Trophoblast cell (in vitro differentiated cells and primary cell): Measurements from ENCODE around the gene FARP2.

Experiments
- DNase-seq, 2 donors: peaks; one replicate each; pipeline ENCODE4 v3.0.0-alpha.2; 2016
- H2AFZ ChIP-seq: 2 replicates; pipeline ENCODE4 v1.6.1; 2013; ENCODE audit warnings: low read length, moderate library complexity, mild to moderate bottlenecking; ENCODE audit not compliant: insufficient read depth, poor library complexity
- H2AK5ac ChIP-seq: 2 replicates; pipeline ENCODE4 v1.6.1; 2013; ENCODE audit warnings: mild to moderate bottlenecking, low read length
- H2BK120ac ChIP-seq: 2 replicates; pipeline ENCODE4 v1.6.1; 2013; ENCODE audit warnings: low read length, mild to moderate bottlenecking, moderate library complexity; ENCODE audit not compliant: insufficient read depth, poor library complexity
- H2BK12ac ChIP-seq: 2 replicates; pipeline ENCODE4 v1.6.1; 2013; ENCODE audit warnings: mild to moderate bottlenecking, low read length, moderate library complexity
- H2BK5ac ChIP-seq: 2 replicates; pipeline ENCODE4 v1.6.1; 2013; ENCODE audit warnings: low read length, low read depth, moderate library complexity, mild to moderate bottlenecking; ENCODE audit not compliant: poor library complexity
- H3K14ac ChIP-seq: 2 replicates; pipeline ENCODE4 v1.6.1; 2013; ENCODE audit warnings: mild to moderate bottlenecking, low read length
- H3K18ac ChIP-seq: 2 replicates; pipeline ENCODE4 v1.6.1; 2013; ENCODE audit warnings: mild to moderate bottlenecking, low read length
- H3K23ac ChIP-seq: 2 replicates; pipeline ENCODE4 v1.6.1; 2013; ENCODE audit warnings: low read length
- H3K27ac ChIP-seq: 2 replicates; pipeline ENCODE4 v1.5.1; 2013; ENCODE audit warnings: low read depth, mild to moderate bottlenecking, inconsistent platforms, low read length, moderate library complexity
- H3K27me3 ChIP-seq: 2 replicates; pipeline ENCODE4 v1.6.1; 2013; ENCODE audit warnings: inconsistent platforms, mild to moderate bottlenecking, low read length, moderate library complexity; ENCODE audit not compliant: insufficient read depth
- H3K36me3 ChIP-seq, 2 experiments: 1 replicate in 1 of 2; 2 replicates in 1 of 2; pipeline ENCODE4 v1.6.1; 2013; ENCODE audit warnings: low read length in 2 of 2, mild to moderate bottlenecking in 2 of 2, moderate library complexity in 1 of 2; ENCODE audit not compliant: insufficient read depth in 2 of 2, control insufficient read depth in 1 of 2
- H3K4ac ChIP-seq: 2 replicates; pipeline ENCODE4 v1.6.1; 2013; ENCODE audit warnings: low read depth, mild to moderate bottlenecking, low read length, moderate library complexity
- H3K4me1 ChIP-seq, 2 experiments: 1 replicate in 1 of 2; 2 replicates in 1 of 2; pipeline ENCODE4 v1.6.1; 2013; ENCODE audit warnings: low read length in 2 of 2, mild to moderate bottlenecking in 2 of 2, moderate library complexity in 1 of 2; ENCODE audit not compliant: insufficient read depth in 2 of 2, control insufficient read depth in 1 of 2
- H3K4me2 ChIP-seq: 2 replicates; pipeline ENCODE4 v1.6.1; 2013; ENCODE audit warnings: inconsistent platforms, mild to moderate bottlenecking, low read length, moderate library complexity
- H3K4me3 ChIP-seq: 2 replicates; pipeline ENCODE4 v1.5.1; 2013; ENCODE audit warnings: mild to moderate bottlenecking, low read depth, low read length, inconsistent platforms
- H3K79me1 ChIP-seq: one replicate; pipeline ENCODE4 v1.6.1; 2013; ENCODE audit warnings: low read length
- H3K79me2 ChIP-seq: 2 replicates; pipeline ENCODE4 v1.6.1; 2013; ENCODE audit warnings: low read length, mild to moderate bottlenecking; ENCODE audit not compliant: control insufficient read depth, insufficient read depth, poor library complexity
- H3K9ac ChIP-seq: 2 replicates; pipeline ENCODE4 v1.6.1; 2013; ENCODE audit warnings: mild to moderate bottlenecking, low read length
- H3K9me3 ChIP-seq: 2 replicates; pipeline ENCODE4 v1.6.1; 2013; ENCODE audit warnings: low read depth, mild to moderate bottlenecking, control low read depth, inconsistent platforms, low read length; ENCODE audit not compliant: insufficient read depth
- H4K12ac ChIP-seq: 2 replicates; pipeline ENCODE4 v1.6.1; 2013; ENCODE audit warnings: low read depth, mild to moderate bottlenecking, low read length, moderate library complexity
- H4K8ac ChIP-seq: 2 replicates; pipeline ENCODE4 v1.6.1; 2013; ENCODE audit warnings: low read depth, mild to moderate bottlenecking, low read length, moderate library complexity
- H4K91ac ChIP-seq: one replicate; pipeline ENCODE4 v1.6.1; 2013; ENCODE audit warnings: low read depth, mild to moderate bottlenecking, low read length, moderate library complexity
- WGBS: extraction: QIAGEN DNeasy Blood & Tissue Kit; methylation state at CpG from one replicate; pipeline ENCODE4 v1.1.7; 2013; ENCODE audit warnings: missing lambda C conversion rate; ENCODE audit not compliant: insufficient read length, insufficient coverage; ENCODE audit errors: extremely low coverage; 5-methylcytosine and 5-hydroxymethylcytosine counted together

Gene FARP2

DNA sequence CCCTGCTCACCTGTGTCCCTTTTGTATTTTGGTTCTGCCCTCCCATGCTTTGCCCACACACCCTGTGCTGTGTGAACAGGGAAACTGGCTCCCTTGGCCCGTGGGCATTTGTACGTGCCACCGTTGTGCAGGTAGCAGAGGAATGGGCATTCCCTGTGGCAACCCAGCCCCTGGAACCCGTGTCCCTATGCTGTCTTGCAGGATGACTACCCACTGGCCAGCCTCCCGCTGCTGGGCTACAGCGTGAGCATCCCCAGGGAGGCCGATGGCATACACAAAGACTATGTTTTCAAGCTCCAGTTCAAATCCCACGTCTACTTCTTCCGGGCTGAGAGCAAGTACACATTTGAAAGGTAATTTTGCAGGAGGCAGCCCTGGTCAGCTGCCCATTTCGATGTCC, 137.0 kb downstream of the FARP2 start:
- H2BK5ac ChIP-seq: no peak overlapping the region
- no peak overlapping the region for H2AK5ac ChIP-seq
- H2BK120ac ChIP-seq: no peak overlapping the region
- no peak overlapping the region for H3K18ac ChIP-seq
- H2BK12ac ChIP-seq: no peak overlapping the region
- no peak overlapping the region for H3K4me3 ChIP-seq
- no peak overlapping the region for H4K12ac ChIP-seq
- H3K36me3 ChIP-seq: peaks cover 54 to 59% of the 10 kb centered on the region in 2 experiments
- H3K4me1 ChIP-seq: no peaks in the 10 kb centered on the region
- no peak overlapping the region for H3K14ac ChIP-seq
- H3K27ac ChIP-seq: no peak overlapping the region
- no peak overlapping the region for H3K9ac ChIP-seq
- H3K23ac ChIP-seq: no peak overlapping the region
- H3K4me2 ChIP-seq: no peak overlapping the region
- DNase-seq: no peak
- no peak overlapping the region for H4K8ac ChIP-seq
- H3K79me1 ChIP-seq: no peaks in the 10 kb centered on the region
- H4K91ac ChIP-seq: no peak overlapping the region
- H3K9me3 ChIP-seq: peaks cover 5% of the 10 kb centered on the region
- H3K79me2 ChIP-seq: no peaks in the 10 kb centered on the region
- H2AFZ ChIP-seq: no peak overlapping the region
- no peak overlapping the region for H3K4ac ChIP-seq
- H3K27me3 ChIP-seq: no peaks in the 10 kb centered on the region
- WGBS: no CpG with 5 or more reads among the region's 10 CpGs

DNA sequence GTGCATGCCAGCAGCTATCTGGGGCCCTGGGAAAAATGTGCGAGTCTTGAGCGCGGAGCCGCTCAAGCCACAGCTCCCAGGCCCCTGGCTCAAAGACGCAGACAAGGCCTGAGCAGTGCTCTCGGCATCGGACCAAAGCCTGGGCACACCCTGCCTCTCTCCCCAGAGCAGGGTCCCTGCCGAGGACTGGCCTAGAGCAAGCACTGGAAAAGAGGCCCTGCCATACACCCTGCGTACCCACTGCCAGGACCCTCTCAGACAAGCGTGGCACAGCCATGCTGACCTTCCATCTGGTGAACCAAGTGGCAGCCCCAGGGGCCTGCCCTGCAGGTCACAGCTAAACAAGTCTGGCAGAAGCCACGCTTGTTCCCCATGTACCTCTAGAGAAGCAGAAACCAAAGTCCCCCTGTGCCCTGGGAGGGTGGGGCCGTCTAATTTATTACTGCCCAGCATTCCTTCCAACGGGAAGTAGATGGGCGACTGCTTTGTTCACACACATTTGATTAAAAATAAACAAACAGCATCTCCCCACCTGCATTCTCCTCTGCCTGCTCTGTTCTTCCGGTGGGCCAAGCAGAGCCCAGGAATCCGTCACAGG, 138.3 kb downstream of the FARP2 start:
- H3K4me3 ChIP-seq: no peak overlapping the region
- H2BK5ac ChIP-seq: no peak overlapping the region
- H2BK120ac ChIP-seq: no peak overlapping the region
- no peak overlapping the region for H3K18ac ChIP-seq
- H3K14ac ChIP-seq: no peak overlapping the region
- H2AK5ac ChIP-seq: no peak overlapping the region
- H4K91ac ChIP-seq: no peak overlapping the region
- WGBS: no CpG with 5 or more reads among the region's 16 CpGs
- H3K27me3 ChIP-seq: no peaks in the 10 kb centered on the region
- H3K79me1 ChIP-seq: no peaks in the 10 kb centered on the region
- H3K4ac ChIP-seq: no peak overlapping the region
- H3K9ac ChIP-seq: no peak overlapping the region
- peaks cover 67 to 72% of the 10 kb centered on the region in 2 experiments for H3K36me3 ChIP-seq
- no peak overlapping the region for H2BK12ac ChIP-seq
- no peak overlapping the region for H4K12ac ChIP-seq
- H4K8ac ChIP-seq: no peak overlapping the region
- H3K4me2 ChIP-seq: no peak overlapping the region
- H2AFZ ChIP-seq: no peak overlapping the region
- H3K23ac ChIP-seq: no peak overlapping the region
- peaks cover 5% of the 10 kb centered on the region for H3K9me3 ChIP-seq
- DNase-seq: no peak
- H3K79me2 ChIP-seq: no peaks in the 10 kb centered on the region
- no peaks in the 10 kb centered on the region for H3K4me1 ChIP-seq
- no peak overlapping the region for H3K27ac ChIP-seq

- Histone ChIP-seq H2AFZ (no peak overlapping the region), H3K4me3 (no peak overlapping the region), H2BK12ac (no peak overlapping the region), H2BK120ac (no peak overlapping the region), H3K9ac (no peak overlapping the region), H2AK5ac (no peak overlapping the region), H3K23ac (no peak overlapping the region), H4K91ac (no peak overlapping the region), H3K4ac (no peak overlapping the region), H2BK5ac (no peak overlapping the region), H3K18ac (no peak overlapping the region), H3K79me1 (no peaks in the 10 kb centered on the region), H4K8ac (no peak overlapping the region), H3K27ac (no peak overlapping the region), H3K4me1 (no peaks in the 10 kb centered on the region), H3K9me3 (peaks cover 5% of the 10 kb centered on the region), H3K14ac (no peak overlapping the region), H4K12ac (no peak overlapping the region), H3K27me3 (no peaks in the 10 kb centered on the region), H3K36me3 (peaks cover 75 to 77% of the 10 kb centered on the region in 2 experiments), H3K79me2 (no peaks in the 10 kb centered on the region), H3K4me2 (no peak overlapping the region)
- no CpG with 5 or more reads among the region's 34 CpGs for WGBS
- DNase-seq: no peak
These were observed 139.3 kb downstream of the FARP2 start for GRCh38 chr2:241495172-241496002.

GRCh38 chr2:241496003-241496707, 140.1 kb downstream of the FARP2 start:
- Histone ChIP-seq H2BK12ac (no peak overlapping the region), H3K27me3 (no peaks in the 10 kb centered on the region), H3K4me3 (no peak overlapping the region), H4K12ac (no peak overlapping the region), H4K8ac (no peak overlapping the region), H3K4ac (no peak overlapping the region), H2AK5ac (no peak overlapping the region), H3K36me3 (peaks cover 83 to 85% of the 10 kb centered on the region in 2 experiments), H2AFZ (no peak overlapping the region), H3K9ac (no peak overlapping the region), H2BK5ac (no peak overlapping the region), H3K4me2 (no peak overlapping the region), H3K14ac (no peak overlapping the region), H3K9me3 (peaks cover 5% of the 10 kb centered on the region), H3K23ac (no peak overlapping the region), H3K79me2 (no peaks in the 10 kb centered on the region), H2BK120ac (no peak overlapping the region), H4K91ac (no peak overlapping the region), H3K4me1 (no peaks in the 10 kb centered on the region), H3K27ac (no peak overlapping the region), H3K79me1 (no peaks in the 10 kb centered on the region), H3K18ac (no peak overlapping the region)
- DNase-seq: no peak
- WGBS: no CpG with 5 or more reads among the region's 28 CpGs
